ENCODE measurements around the gene USP22.

Gene USP22

DNA sequence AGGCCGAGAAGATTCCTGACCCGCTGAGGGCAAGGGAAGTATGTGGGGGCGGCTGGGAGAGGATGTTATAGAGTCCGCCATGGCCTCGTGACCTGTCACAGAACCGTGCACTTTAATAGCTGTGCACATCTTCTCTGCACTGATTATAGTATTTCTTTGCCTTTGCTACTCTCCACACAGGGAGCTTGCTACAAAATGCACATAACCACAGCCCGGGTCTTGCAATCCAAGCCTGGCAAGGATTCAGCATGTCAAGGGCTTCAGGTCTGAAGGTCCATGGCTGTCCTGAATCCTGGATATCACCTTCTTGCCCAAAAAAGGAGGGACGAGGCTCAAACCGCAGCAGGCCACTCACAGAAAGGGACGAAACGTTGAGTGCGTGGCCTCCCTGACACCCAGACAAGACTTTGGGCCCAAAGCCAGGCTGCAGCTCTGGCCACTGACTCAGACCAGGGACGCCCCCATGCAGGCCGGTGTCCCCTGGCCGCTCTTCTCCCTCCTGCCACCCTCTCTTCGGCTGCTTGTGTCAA, 43.7 kb downstream of the USP22 start:
- no peak for DNase-seq

DNA sequence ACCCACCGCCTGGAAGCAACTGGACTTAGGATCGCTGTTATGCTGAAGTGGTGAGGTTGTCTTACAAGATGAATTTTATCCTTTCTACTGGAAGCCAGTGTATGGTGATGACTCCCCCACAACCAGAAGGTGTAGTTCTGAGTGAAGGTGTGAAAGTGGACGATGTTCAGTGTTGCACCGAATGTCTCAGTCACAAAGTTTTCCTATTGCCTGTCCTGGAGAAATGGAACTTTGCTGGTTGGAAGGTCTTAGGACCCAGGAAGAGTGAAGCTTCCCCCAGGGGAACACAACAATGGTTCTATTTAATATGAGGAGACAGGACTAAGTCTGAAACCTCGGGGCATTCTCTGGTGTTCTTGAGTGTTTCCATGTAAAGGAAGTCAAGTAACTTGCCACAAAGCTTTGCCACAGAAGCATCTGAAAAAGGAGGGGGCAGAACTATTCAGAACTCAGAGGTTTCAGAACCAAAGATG, 44.2 kb downstream of the USP22 start:
- no peak for DNase-seq

DNA sequence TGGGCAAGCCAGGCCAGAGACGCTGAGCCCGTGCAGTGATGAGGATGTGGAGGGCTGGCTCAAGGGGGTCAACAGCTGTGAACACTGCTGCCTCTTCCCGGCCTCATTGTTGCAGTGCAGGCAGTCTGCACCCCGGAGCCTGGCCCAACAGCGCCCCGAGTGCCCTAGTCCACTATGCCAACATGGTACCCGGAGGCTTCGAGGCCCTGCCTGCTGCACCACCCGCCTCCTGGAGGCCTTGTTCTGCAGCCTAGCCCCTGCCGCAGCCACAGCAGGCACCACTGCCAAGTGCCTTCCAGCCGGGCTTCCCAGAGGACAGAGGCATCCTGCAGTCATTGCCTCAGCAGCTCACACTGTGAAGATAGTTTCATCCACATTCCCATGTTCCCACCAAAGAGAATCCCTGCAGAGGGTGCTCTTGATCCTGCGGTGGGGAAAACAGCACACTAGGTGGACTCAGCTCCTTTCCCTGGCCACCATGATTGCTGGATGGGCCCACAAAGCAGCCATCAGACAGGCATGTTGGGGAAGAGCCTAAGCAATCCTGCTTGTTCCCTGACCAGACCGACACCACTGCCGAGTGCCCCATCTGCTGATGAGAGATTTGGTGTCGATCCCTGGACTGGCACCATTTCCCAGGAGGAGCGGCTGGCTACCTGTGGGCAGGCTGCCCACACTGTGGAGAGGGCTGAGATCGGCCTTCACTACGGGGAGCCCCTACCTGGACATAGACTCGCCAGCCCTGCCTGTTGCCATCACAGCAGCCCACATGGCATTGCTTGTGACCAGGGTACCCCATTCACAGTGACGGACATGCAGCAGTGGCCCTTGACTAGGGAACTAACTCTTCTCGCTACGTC, 44.9 kb downstream of the USP22 start:
- no peak for DNase-seq

DNA sequence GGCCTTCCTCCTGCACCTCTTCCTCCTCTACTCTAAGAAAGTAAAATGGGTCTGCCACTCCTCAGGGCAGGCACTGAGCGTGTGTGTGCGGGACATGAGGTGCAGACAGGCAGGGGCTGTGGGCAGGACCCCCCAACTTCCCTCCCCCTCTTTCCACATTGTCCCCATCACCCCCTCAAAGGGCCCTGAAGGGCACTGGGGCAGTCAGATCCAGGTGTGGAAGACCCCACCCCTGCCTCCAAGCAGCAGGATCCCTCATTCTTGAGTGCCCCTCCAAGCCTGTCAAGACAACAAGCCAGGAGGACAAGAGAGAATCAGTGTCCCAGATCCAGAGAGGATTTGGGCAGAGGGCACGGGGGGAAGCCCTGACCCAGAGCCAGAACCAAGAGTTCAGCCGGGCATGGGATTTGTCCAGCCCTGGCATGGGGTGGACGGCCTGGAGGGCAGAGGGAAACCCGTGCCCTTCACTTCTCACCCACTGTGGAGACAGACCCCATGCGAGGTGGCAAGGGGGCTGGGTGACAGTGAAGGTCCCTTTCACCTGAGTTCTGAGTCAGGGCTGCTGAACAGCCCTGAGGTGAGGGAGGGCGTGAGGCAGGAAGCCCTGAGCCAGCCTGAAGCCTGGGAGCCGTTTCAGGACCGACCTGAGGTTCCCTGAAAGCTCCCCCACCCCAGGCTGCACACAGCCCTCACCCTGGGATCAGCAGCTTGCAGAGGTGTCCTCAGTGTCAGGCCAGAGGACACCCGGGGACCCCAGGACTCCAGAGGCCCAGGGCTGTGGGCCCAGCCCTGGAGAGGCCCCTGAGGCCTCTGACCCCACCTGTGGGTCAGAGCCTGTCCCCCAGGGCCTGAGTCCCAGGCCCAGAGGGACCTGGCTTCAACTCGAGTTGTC, 45.8 kb downstream of the USP22 start:
- DNase-seq = no peak

DNA sequence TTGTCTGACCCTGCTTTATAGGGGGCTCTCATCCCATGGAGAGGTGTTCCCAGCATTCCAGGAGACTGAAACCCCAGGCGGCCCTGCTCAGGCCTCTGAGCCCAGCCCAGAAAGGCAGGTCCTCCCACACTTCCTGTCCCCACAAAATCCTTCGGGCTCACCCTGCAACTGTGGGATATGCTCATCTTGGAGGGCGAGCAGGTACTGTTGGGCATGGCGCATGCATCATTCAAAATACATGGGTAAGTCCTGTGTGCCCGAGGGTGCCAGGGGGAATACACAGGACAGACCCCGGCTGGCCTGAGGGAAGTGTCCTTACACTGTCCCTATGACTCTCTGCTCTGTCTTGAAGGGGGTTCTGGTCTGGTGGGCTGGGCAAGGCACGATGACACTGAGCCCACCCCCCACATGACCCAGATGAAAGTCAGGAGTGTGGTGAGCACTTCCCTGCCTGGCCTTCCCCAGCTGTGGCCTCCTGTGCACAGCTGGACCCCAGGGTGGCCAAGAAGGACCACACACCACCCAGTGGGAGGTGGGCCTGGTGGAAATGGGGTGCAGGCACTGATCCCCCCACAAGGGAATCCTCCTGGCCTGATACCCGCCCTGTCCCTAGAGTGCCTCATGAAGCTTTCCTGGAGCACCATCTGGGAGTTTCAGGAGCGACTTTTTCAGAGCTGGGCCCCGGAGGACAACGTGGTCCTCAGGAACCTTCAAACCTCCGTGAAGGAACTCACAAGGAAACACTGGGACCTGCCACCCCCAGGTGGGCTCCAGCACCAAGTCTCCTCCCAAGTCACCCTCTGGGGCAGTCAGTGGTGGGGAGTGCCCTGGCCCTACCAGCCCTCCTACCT, 46.7 kb downstream of the USP22 start:
- no peak for DNase-seq

DNA sequence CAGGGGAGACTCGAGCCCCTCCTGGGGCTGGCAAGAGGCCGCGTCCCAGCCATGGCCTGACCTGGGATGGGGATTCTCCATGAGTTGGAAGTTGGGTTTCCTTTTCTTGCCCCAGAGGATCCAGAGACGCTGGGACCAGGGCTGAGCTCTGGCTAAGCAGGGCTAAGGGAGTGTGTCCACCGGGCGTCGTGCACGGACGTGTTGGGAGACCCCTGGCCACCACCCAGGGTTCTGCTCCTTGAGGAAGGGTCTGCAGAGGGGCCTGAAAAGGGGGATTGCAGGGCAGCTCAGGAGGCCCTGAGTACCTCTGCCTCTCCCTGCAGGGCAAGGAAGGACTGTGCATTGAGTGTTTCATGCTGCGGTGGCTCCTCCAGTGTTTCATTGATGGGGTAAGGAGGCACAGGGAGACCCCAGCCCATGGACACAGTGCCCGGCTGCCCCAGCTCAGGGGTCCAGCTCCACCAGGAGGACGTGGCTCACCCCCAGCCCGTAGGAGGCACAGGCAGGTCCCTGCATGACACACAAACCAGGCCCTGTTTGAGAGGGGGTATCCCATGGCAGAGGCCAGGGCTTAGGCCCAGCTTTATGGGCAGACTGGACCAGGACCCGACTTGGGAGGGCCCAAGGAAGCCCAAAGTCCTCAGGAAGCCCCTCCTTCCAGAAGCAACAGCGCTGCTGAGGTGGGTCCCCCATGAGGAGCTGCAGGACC, 47.5 kb downstream of the USP22 start:
- no peak for DNase-seq

DNA sequence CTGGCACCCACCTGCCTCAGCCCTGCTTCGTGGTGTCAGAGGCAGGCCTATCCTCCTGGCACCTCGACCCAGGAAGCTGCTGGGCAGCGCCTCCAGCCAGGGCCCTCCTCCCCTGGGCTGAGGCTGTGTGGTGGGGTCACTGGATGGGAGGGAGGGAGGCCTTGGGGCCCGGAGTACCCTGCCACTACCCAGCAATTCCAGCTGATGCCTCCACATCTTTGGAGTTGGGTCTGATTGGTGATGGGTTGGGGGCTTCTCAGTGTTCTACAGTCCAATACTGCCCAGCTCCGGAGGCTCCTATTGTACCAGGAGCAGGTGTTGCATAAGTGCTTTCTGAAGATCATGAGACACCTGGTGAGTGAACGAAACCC, 48.0 kb downstream of the USP22 start:
- no peak for DNase-seq

DNA sequence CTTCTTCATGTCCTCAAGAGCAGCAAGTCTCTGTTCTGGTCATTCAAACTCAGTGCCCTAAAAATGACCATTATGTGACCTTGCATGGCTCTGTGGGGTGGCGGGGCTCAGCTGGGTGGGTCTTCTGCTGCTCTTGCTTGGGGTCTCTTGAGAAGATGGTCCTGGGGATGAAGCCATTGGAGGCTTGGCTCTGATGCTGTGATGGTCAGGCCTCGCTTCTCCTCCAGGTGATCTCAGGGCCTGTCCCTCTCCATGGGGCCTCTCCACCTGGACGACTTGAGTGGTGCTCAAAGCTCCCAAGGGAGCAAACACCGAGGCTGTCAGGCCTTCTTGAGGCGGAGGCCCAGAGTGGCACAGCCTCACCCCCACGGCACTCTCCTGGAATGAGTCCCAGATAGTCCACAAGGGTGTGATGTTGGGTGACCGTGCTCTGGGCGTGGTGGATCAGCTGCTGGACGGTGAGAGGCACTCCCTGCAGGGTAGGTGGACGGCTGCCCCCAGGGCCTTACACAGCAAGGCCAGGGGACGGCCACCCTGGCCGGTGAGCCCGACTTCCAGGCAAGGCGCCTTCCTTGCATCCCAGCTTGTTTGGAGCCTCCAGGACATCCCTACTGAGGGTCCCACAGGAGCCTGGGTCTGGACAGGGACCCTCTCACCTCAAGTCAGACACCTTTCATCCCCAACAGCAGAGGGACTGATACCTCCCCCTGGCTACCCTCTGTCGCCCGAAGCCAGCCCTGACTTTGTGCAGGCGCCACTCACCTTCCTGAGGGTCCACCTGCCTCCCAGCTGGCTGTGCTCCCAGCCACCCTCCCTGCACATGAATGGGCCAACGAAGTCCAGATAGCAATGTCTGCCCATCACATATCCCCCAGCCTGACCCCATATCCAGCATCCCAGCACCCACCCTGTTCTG, 48.7 kb downstream of the USP22 start:
- DNase-seq = no peak

DNA sequence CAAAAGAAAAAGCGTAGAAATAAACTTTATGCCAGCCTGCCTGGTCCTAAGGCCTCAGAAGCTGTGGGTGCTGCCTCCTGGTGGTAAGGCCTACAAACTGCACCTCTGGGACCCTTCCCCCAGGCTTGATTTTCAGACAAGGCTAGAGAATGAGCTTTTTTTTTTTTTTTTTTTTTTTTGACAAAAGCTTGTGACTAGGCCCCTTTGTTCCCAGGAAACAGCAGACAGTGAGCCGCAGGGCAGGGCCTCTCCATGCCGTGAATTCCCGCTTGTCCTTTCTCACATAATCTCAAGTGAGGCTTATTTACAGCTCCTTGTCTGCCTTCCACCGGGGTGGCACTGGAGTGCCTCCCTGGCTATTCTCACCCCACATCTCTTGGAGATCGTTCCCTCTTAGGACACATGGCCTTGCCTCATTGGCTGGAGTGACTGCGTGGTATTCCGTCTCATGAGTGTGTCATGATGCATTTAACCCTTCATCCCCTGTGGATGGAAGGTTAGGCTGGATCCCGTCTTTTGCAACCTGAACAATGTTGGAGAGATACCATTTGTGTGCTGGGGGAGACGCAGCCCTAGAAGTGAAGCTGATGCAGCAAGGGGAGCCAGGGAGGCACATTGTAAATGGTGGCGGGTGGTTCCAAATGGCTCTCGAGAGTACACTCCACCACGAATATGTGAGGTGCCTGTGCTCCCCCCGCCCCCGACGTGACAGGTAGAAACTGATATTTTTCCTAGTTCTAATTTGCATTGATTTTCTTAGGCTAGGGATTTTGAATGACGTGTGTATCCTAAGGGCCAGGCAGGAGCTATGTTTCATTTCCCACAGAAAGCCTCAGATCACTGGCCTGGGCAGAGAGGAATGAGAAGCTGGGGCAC, 49.6 kb downstream of the USP22 start:
- peak; percentile 31 for DNase-seq

DNA sequence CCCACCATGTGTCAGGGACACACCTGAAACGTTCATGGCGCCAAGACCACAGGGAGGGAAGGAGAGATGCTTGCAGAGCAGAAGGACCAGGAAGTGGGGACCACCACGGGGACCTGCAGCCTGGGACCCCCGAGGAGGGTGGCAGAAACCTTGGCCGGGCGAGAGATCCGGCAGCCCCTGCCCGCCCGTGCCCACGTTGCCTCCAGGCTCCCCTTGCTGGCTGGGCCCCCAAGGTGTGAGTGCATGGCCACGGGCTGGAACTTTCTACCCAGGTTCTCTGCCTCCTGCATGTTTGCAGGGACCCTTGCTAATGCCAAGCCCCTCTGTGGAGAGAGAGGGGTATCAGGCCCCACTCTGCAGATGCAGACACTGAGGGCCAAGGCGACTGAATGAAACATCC, 50.4 kb downstream of the USP22 start:
- no peak for DNase-seq

DNA sequence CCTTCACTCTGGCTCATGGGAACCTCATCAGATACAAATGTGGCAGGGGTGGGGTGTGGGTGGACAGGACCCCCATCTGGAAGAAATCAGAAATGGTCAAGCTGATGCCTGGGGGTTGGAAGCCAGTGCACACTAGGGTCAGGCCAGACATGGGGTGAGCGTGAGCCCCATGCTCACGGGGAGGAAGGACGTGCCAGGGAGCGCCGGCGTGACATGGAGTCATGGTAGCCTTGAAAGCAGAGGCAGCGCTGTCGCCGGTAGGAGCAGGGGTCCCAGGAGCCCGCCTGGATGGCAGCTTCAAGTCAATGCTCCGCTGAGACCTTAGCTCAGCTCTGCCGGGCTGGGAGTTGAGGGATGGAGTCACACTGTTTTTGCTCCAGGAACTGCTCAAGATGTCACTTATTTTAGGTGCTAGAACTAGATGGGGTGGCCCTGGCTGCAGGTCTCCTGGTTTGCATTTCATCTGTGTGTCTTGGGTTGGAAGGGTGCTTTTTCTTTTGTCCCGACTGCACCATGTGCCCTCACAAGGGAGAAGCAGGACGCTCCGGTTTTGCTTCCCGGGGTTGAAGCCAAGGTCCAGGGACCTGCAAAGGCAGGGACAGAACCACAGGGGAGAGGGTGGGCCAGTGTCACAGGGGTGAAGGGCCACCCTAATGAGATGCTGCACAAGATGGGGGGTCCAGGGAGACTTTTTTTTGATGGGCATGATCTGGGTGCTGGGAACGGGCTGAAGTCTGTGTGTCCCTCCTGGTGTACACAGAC, 51.4 kb downstream of the USP22 start:
- no peak for DNase-seq

DNA sequence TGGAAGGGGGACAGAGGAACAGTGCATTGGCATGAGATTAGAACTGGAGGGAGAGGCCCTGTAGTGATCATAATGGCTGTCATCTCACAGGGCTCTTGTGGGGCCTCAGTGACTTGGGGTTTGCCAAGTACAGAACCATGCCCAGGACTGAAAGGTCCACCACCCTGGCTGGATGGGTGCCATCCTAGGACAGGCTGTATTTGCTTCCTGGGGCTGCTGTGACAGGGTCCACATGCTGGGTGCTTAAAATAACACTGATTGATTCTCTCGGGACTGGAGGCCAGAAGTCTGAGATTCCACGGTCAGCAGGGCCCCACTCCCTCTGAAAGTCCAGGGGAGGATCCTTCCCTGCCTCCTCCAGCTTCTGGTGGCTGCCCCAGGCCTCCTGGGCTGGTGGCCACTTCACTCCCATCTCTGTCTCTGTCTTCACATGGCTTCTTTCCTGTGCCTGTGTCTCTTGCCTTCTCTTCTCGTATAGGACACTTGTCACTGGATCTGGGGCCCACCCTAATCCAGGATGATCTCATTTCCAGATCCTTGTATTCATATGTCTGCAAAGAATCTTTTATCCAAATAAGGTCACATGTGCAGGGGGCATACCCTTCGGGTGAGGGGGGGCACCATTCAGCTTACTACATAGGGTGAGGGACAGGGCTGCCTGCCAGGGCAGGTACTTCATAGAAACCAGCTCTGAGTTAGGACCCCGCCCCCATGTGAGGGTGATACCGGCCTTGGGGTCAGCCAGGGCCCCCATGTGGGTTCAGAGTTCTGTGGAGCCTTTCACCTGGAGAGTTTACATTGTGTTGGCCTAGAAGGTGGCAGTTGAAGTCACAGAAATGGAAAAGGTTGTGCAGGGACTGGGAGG, 52.6 kb downstream of the USP22 start:
- DNase-seq = no peak

DNA sequence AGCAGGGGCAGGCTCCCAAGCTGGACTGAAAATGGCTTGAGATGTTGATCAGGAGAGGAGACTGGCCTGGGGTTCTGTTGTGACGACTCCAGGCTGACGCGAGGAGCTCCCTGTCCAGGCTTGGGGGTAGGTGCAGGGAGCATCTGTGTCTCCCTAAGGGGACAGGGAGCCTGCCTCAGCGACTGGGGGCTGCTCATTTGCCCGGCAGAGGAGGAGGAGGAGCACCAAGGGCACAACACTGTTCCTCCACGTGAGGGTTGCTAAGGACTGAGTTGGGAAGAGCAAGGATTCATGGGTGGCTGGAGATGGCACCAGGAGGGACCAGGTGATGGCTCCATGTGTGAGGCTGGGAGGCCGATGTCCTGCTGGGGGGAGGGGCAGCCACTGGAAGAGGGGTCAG, 53.3 kb downstream of the USP22 start:
- DNase-seq = no peak

DNA sequence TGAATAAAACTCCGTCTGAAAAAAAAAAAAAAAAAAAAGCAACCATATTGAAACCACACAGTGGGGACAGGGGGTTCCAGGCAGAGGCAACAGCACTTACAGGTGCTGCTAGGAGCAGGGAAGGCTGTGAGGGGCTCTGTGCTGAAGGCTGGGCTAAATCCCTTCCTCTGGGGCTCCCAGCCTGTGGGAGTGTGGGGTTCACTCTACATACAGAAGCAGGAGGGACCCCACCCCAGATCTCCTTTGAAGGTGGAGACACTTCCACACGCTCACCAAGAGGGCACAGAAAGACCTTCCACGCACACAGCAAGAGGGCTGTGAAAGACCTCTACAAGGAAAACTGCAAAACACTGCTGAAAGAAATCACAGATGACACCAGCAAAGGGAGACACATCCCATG, 53.9 kb downstream of the USP22 start:
- DNase-seq = no peak

DNA sequence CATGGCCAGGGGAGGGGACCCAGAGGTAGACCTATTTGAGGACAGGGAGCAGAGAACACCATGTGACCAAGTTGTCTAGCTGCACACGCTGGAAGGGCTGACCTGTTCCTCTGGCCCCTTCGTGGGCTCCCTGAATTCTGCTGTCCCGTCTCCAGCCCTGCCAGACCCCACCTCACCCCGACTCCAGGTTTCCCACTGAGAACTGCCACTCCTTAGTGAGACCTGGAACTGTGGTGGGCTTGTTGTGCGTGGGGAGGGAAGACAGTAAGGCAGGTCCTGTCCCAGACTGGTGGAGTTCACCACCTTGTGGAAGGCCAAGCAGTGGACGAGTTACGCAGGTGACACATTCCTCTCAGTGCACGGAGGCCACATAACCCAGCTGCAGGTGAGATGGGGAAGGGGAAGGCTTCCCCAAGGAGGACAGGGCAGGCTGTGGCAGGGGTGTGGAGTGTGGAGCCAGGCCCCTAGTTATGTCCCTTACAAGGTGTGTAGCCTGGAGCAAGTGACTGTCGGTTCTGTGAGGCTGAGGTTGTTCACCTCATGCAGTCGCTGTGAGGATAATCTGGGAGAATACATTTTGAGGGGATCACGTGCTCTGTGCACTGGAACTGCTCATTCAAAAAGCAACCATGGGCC, 54.7 kb downstream of the USP22 start:
- no peak for DNase-seq

DNA sequence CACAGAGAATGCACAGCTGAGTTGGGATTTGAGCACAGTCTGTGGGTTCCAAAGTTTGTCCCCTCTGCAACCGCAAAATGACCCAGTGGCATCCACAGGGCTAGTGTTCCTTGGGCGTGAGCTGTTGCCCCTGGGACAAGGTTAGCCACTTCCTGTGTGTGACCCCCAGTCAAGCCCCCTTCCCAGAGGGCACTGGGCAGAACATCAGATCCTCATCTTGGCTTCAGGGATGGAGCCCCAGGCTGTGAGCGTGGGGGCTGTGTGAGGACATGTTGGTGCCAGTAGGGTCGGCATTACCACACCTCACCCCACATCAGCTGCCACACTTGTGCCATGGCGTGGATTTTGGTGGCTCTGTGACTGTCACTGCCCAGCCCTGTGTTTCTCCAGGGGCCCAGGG, 55.3 kb downstream of the USP22 start:
- DNase-seq = no peak

DNA sequence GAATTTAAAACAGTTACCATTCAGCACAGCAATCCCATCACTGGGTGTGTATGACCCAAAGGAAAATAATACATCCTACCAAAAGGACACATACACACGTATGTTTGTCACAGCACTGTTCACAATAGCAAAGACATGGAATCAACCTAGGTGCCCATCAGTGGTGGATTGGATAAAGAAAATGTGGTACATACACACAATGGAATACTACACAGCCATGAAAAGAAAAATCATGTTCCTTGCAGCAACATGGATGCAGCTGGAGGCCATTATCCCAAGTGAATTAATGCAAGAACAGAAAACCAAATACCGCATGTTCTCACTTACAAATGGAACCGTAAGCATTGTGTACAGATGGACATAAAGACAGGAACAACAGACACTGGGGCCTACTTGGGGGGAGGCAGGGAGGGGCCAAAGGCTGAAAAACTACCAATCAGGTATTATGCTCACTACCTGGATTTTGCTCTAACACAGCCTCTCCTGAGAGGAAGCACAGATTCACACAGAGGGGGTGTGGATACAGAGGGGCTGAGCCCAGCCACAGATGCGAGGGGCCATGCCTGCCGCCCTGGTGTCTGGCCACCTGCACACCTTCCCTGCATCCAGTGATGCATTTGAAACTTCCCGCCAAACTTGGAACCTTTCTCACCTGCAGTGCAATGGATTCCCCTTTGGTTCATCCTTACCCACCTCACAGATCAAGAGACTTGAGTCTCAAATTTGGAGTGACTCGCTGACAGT, 55.9 kb downstream of the USP22 start:
- no peak for DNase-seq

Measured in GDM1 (cell line).